Activated T-cell treated with anti-CD3 and anti-CD28 coated beads, Interleukin-2, amount 50 U/mL, for 1 hour (primary cell): ENCODE data around the gene MLKL.

Source experiments
- DNase-seq: peaks from one replicate; pipeline ENCODE4 v3.0.0-alpha.2; 2020

Gene MLKL

DNA sequence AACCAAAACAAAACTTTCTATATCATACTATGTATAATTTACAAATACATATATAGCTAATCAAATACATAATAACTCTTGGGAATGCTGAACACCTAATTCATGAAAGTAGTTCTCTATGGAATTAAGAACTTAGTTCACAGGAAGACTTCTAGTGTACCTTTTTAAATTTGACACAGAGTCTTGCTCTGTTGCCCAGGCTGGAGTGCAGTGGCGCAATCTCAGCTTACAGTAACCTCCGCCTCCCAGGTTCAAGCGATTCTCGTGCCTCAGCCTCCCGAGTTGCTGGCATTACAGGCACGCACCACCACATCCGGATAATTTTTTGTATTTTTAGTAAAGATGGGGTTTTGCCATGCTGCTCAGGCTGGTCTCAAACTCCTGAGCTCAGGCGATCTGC is 58.7 kb downstream of the MLKL start:
- DNase-seq = no peak

DNA sequence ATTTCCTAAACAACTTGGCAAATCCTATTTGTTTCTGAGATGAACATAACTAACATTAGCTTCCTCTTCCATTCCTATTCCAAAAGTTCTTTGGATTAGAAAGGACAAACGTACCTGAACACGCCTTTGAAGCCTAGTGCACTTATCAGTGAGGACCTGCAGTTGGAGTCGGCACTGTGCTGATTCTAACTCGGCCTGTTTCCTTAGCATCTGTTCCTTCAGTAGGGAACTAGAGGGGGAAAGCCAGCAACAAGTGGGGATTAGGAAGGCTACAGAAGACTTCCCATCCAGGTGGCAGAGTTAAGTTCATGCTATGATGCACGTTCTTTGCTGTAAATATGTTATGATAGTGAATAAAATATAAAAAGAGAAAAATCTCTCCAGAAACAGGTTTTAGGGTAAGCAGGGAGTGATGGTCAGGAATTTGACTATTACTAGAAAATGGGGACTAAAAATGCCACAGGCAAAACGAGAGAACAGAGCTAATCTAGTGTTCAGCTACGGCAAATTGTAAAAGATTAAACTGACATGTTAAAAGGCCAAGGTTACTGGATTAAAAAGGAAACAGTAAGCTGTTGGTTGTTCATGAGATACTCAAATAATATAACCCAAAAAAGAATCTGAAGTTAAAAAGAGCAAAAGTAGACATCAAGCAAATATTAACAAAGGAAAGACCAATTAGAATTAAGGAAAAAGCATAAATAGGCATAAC is 62.8 kb downstream of the MLKL start:
- DNase-seq = no peak

DNA sequence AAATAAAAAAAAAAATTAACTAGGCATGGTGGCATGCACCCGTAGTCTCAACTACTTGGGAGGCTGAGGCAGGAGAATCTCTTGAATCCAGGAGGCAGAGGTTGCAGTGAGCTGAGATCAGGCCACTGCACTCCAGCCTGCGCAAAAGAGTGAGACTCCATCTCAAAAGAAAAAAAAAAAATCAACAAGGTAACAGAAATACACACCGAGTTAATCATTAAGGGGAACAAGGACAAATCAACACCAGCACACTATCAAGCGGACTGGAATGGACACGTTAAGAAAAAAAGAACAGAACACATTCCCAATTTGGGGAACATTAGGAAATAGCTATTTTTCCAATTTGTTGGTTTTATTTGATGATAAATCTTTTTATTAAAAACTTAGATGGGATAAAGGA is 65.4 kb downstream of the MLKL start:
- DNase-seq = no peak

DNA sequence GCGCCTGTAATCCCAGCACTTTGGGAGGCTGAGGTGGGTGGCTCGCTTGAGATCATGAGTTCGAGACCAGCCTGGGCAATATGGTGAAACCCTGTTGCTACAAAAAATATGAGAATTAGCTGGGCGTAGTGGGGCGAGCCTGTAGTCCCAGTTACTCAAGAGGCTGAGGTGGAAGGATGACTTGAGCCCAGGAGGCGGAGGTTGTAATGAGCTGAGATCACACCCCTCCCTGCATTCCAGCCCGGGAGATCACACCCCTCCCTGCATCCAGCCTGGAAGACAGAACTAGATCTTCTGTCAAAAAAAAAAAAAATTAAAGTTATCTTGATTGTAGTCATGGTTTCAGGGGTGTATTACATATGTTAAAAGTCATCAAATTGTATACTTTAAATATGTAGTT is 67.0 kb downstream of the MLKL start:
- DNase-seq = no peak

GRCh38 chr16:74627506-74628220 is 73.0 kb downstream of the MLKL start:
- DNase-seq = no peak

DNA sequence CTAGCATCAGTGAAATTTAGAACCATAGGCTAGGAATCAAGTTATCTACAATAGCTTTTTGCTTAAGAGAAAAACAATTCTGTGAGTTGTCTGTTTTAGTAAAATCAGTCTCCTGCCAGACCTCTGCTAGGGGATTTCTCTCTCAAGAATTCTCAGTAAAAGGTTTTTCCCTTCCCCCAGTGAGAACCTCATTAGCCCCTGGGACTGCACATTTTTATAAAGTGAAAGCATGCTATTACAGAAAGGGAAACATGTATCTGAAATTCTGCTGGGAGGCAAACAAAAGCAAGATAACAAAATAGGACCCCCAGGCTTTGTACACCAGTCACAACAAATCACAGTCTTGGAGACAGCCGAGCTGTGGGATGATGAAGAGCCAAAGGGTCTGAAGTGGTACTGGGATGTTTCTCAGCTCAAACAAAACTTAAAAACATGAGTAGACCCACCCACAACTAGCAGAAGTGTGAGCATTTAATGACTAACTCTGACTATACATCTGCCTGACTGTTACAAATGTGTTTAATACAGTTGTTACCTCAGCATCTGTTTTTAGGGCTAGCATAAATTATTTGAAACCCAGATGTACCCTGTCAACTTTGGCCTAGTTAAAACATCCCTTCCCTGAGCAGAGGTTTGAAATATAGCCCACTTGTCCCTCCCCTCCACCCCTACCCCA is 73.8 kb downstream of the MLKL start:
- DNase-seq = no peak

DNA sequence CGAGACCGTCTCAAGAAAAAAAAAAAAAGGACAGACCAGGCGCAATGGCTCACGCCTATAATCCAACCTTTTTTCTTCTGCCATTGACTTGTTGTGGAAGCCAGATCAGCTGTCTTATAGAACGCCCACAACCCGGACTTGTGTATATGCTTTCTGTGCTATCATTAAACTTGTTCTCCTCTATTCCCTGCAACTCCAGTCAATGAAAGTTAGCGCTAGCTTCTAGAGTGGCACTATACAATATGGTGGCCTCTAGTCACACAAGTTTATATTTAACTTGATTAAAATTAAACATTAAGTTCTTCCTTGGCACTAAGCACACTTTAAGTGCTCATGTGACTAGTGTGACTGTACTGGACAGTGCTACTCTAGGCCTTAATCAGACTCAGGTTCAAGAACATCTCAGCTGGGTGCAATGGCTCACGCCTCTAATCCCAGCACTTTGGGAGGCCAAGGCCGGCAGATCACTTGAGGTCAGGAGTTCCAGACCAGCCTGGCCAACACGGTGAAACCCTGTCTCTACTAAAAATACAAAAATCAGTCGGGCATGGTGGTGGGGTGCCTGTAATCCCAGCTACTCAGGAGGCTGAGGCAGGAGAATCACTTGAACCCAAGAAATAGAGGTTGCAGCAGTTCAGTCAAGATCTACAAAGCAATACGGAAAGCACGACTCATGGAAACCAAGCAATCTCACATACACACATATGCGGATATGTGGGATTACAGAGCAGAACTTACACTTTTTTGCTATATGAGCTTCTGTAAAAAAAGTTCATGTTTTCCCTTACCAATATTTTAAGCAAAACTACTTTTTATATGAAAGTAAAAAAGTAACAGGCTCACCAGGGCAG is 74.9 kb downstream of the MLKL start:
- DNase-seq = no peak

GRCh38 chr16:74623839-74624235 is 76.8 kb downstream of the MLKL start:
- DNase-seq = no peak

DNA sequence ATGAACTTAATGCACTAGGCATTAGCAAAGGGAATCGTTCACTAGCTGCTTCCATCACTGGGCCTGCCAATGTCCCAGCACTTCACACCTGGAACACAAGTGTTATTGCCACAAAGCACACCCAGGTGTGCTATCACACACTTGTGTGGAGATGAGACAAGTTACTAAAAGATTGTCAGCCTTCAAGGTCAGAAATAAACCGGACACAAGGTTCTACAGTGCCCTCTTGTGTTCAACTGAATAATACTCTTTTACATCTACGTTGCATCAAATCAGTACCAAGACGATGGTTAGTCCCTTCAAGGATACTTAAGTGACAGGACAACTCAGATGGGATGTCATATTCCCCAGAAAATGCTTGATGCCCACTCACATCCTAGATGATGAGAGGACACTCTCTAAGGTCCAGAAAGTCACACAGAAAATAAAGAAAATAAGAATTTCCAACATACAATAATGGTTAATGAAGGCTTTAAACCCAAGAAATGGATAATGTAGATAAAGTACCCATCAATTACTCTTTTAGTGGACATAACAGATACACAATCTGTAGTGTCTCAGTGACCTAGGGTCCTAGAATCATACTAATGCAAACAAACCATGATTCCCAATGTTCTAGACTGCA is 77.3 kb downstream of the MLKL start:
- DNase-seq = peak; percentile 29

- DNase-seq = no peak
Measured at GRCh38 chr16:74622005-74622404, 78.7 kb downstream of the MLKL start.
